ENCODE results near the gene PAFAH1B2.

The PAFAH1B2 gene

GRCh38 chr11:117222991-117223740 lies 79.1 kb downstream of the PAFAH1B2 start:
- Histone ChIP-seq H3K9ac (ENCODE audit: insufficient read length, low read depth) (no peak overlapping the region), H3K27me3 (ENCODE audit: insufficient read depth, insufficient read length) (no peaks in the 10 kb centered on the region), H3K36me3 (ENCODE audit: insufficient read depth, insufficient read length, low read length) (peaks cover 90% of the 10 kb centered on the region), H3K4me3 (ENCODE audit: insufficient read length, low read depth) (no peak overlapping the region), H3K4me1 (ENCODE audit: insufficient read depth, insufficient read length) (peaks cover 7% of the 10 kb centered on the region), H3K9me3 (ENCODE audit: insufficient read depth, low read length) (no peaks in the 10 kb centered on the region)
- TF ChIP-seq YY1 (IDR thresholded peaks at IDR 0.05; ENCODE audit: insufficient read depth, insufficient read length) = no peak
- no peak for DNase-seq (ENCODE audit: low read depth, low spot score)

GRCh38 chr11:117223741-117224689 lies 79.9 kb downstream of the PAFAH1B2 start:
- Histone ChIP-seq H3K27me3 (ENCODE audit: insufficient read depth, insufficient read length) (no peaks in the 10 kb centered on the region), H3K4me1 (ENCODE audit: insufficient read depth, insufficient read length) (peaks cover 7% of the 10 kb centered on the region), H3K9ac (ENCODE audit: insufficient read length, low read depth) (no peak overlapping the region), H3K9me3 (ENCODE audit: insufficient read depth, low read length) (no peaks in the 10 kb centered on the region), H3K4me3 (ENCODE audit: insufficient read length, low read depth) (no peak overlapping the region), H3K36me3 (ENCODE audit: insufficient read depth, insufficient read length, low read length) (peaks cover 88% of the 10 kb centered on the region)
- TF ChIP-seq YY1 (IDR thresholded peaks at IDR 0.05; ENCODE audit: insufficient read depth, insufficient read length) (no peak), SUZ12 (IDR thresholded peaks at IDR 0.05; ENCODE audit: extremely low read depth, insufficient read depth, insufficient read length) (no peak), ZNF274 (IDR thresholded peaks at IDR 0.05; ENCODE audit: low read depth, low read length) (no peak)
- DNase-seq (ENCODE audit: low read depth, low spot score) = no peak

GRCh38 chr11:117225553-117226170 lies 81.6 kb downstream of the PAFAH1B2 start:
- no peak for TF ChIP-seq SUZ12 (IDR thresholded peaks at IDR 0.05; ENCODE audit: extremely low read depth, insufficient read depth, insufficient read length)
- no peak for TF ChIP-seq YY1 (IDR thresholded peaks at IDR 0.05; ENCODE audit: insufficient read depth, insufficient read length)
- TF ChIP-seq ZNF274 (IDR thresholded peaks at IDR 0.05; ENCODE audit: low read depth, low read length) = no peak
- Histone ChIP-seq H3K36me3 (ENCODE audit: insufficient read depth, insufficient read length, low read length) (peaks cover 86% of the 10 kb centered on the region), H3K4me3 (ENCODE audit: insufficient read length, low read depth) (no peak overlapping the region), H3K9me3 (ENCODE audit: insufficient read depth, low read length) (no peaks in the 10 kb centered on the region), H3K4me1 (ENCODE audit: insufficient read depth, insufficient read length) (peaks cover 10% of the 10 kb centered on the region), H3K27me3 (ENCODE audit: insufficient read depth, insufficient read length) (no peaks in the 10 kb centered on the region), H3K9ac (ENCODE audit: insufficient read length, low read depth) (no peak overlapping the region)
- no peak for DNase-seq (ENCODE audit: low read depth, low spot score)
